ENCODE results near the gene FCN3. TPM values are rescaled to one million over a fixed set of nuclear protein-coding genes. Genes with fewer than 3 reads are reported as not detected.

The FCN3 gene
- total and polyA plus RNA-seq, 9 of the 15 experiments (the other 6 are each of a cell fraction or from before 2014, with no cell fraction given): 0.49 TPM; not detected in 8

DNA sequence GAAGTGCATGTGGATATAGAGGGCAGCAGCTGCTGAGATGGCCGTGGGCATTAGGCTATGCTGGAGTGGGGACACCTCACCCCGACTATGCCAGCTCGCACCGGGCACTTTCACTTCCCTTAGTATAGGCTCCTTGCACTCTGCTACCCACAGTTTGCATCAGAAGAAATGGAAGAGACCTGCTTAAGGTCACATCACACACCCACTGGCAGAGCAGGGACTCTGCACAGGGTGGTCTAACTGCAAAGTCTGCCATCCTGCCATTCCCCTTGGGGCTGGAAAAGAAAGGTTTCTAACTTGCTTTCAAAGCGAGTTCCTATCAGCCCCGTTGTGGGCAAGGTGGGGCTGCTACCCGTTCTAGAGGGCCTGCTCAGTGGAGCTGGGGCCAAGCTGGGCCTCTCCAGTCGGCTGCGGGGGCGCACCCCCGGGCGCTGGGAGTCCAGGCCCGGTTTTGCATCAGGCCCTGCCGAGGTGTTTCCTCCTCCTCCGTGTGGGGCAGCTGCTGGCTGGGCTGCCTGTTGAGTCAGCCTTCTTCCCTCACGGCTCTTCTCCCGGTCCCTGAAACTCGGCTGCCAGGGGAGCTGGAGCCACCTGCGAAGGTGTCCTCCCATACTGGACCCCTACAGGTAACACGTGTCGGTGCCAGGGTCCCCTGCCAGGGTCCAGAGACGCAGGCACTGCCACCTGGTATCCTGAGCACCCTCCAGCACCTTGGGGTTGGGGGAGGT, 32.9 kb downstream of the FCN3 start, which contains the start of gene SYTL1 (continued):
- TF ChIP-seq ZNF507 (tag; conservative IDR thresholded peaks at IDR 0.05) (no peak), CTBP1 (IDR thresholded peaks at IDR 0.05; ENCODE audit: borderline replicate concordance) (peak; percentile 44; the same call in 1 of the 2 replicates), PCBP1 (IDR thresholded peaks at IDR 0.05; ENCODE audit: low read depth, low read length, poor library complexity, severe bottlenecking) (no peak), MAFF (IDR thresholded peaks at IDR 0.05; ENCODE audit: low read length) (no peak), PKNOX1 (IDR thresholded peaks at IDR 0.05) (no peak), DPF2 (IDR thresholded peaks at IDR 0.05) (no peak), ZNF408 (CRISPR knock-in tag; IDR thresholded peaks at IDR 0.05; ENCODE audit: low read depth) (no peak), PTRF (tag; IDR thresholded peaks at IDR 0.05) (no peak), ZZZ3 (IDR thresholded peaks at IDR 0.05) (no peak), SNIP1 (IDR thresholded peaks at IDR 0.05; ENCODE audit: low read depth) (no peak), DACH1 (IDR thresholded peaks at IDR 0.05; ENCODE audit: partially characterized antibody) (no peak), IFI16 (CRISPR knock-in tag; IDR thresholded peaks at IDR 0.05) (no peak), MIER1 (IDR thresholded peaks at IDR 0.05; ENCODE audit: low read depth) (no peak), LCOR (CRISPR knock-in tag; IDR thresholded peaks at IDR 0.05) (no peak), CREM (IDR thresholded peaks at IDR 0.05; ENCODE audit: low read depth) (peak; percentile 15; the same call in 1 of the 2 replicates), TBL1XR1 (IDR thresholded peaks at IDR 0.05; ENCODE audit: low read length in 2 of 2) (no peak), CHD1 (IDR thresholded peaks at IDR 0.05; ENCODE audit: low read length) (no peak), POLR2G (IDR thresholded peaks at IDR 0.05; ENCODE audit: low read depth, low read length) (peak; percentile 74), CREB3 (tag; conservative IDR thresholded peaks at IDR 0.05; ENCODE audit: low read depth) (no peak), CHAMP1 (IDR thresholded peaks at IDR 0.05) (no peak)
- TF ChIP-seq, protein P1, sequence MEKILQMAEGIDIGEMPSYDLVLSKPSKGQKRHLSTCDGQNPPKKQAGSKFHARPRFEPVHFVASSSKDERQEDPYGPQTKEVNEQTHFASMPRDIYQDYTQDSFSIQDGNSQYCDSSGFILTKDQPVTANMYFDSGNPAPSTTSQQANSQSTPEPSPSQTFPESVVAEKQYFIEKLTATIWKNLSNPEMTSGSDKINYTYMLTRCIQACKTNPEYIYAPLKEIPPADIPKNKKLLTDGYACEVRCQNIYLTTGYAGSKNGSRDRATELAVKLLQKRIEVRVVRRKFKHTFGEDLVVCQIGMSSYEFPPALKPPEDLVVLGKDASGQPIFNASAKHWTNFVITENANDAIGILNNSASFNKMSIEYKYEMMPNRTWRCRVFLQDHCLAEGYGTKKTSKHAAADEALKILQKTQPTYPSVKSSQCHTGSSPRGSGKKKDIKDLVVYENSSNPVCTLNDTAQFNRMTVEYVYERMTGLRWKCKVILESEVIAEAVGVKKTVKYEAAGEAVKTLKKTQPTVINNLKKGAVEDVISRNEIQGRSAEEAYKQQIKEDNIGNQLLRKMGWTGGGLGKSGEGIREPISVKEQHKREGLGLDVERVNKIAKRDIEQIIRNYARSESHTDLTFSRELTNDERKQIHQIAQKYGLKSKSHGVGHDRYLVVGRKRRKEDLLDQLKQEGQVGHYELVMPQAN (IDR thresholded peaks at IDR 0.05; ENCODE audit: borderline replicate concordance): no peak
- TF ChIP-seq, protein P2, sequence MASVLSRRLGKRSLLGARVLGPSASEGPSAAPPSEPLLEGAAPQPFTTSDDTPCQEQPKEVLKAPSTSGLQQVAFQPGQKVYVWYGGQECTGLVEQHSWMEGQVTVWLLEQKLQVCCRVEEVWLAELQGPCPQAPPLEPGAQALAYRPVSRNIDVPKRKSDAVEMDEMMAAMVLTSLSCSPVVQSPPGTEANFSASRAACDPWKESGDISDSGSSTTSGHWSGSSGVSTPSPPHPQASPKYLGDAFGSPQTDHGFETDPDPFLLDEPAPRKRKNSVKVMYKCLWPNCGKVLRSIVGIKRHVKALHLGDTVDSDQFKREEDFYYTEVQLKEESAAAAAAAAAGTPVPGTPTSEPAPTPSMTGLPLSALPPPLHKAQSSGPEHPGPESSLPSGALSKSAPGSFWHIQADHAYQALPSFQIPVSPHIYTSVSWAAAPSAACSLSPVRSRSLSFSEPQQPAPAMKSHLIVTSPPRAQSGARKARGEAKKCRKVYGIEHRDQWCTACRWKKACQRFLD (CRISPR knock-in tag; IDR thresholded peaks at IDR 0.05): no peak
